GM21360 (cell line): ENCODE data around the gene WDR54.
A peak's percentile ranks its signal among the peaks of the same experiment; 100 is the strongest.
"Not testable (repeated sequence)": the region's sequence is repeated elsewhere in the genome, so short reads cannot be mapped to it uniquely, and the experiment has no call there.

Experiments
- ATAC-seq: cut with Tn5 transposase; IDR thresholded peaks from one replicate; pipeline ENCODE4 v1.9.1; 2021; ENCODE audit warnings: mild to moderate bottlenecking, moderate library complexity; ENCODE audit not compliant: unreplicated experiment

WDR54 gene

GRCh38 chr2:74427551-74427950, 6.0 kb downstream of the WDR54 start:
- ATAC-seq = no peak

GRCh38 chr2:74428675-74429074, 7.1 kb downstream of the WDR54 start:
- ATAC-seq = no peak

- no peak for ATAC-seq
These were observed 8.2 kb downstream of the WDR54 start for GRCh38 chr2:74429487-74430451.

GRCh38 chr2:74430502-74430901, 9.0 kb downstream of the WDR54 start:
- ATAC-seq = no peak

- no peak for ATAC-seq
These were observed 14.7 kb downstream of the WDR54 start for GRCh38 chr2:74436111-74436805.

GRCh38 chr2:74436848-74437695, 15.5 kb downstream of the WDR54 start:
- no peak for ATAC-seq

- no peak for ATAC-seq
These were observed 16.7 kb downstream of the WDR54 start for GRCh38 chr2:74438248-74438647.

- no peak for ATAC-seq
These were observed 17.8 kb downstream of the WDR54 start for GRCh38 chr2:74439373-74439772.

GRCh38 chr2:74439803-74440377, 18.4 kb downstream of the WDR54 start:
- no peak for ATAC-seq

- ATAC-seq = peak; percentile 80
These were observed 19.0 kb downstream of the WDR54 start for GRCh38 chr2:74440378-74441169.

- no peak for ATAC-seq
These were observed 19.7 kb downstream of the WDR54 start for GRCh38 chr2:74441170-74441689.

- no peak for ATAC-seq
These were observed 20.4 kb downstream of the WDR54 start, which contains the start of gene RTKN for GRCh38 chr2:74441690-74442482. Gene RTKN (minus strand): TSS chr2:74441937. CDS start chr2:74441816, 121 bp downstream.

- ATAC-seq = not testable (repeated sequence)
These were observed 21.2 kb downstream of the WDR54 start for GRCh38 chr2:74442483-74443297.

- ATAC-seq = no peak
These were observed 23.2 kb downstream of the WDR54 start for GRCh38 chr2:74444498-74445318.

- no peak for ATAC-seq
These were observed 25.9 kb downstream of the WDR54 start for GRCh38 chr2:74447230-74447999.

- no peak for ATAC-seq
These were observed 27.2 kb downstream of the WDR54 start for GRCh38 chr2:74448771-74449170.
